Occipital lobe (tissue), 2 donors: Measurements from ENCODE around the gene TIMM10. TPM values are rescaled to one million over a fixed set of nuclear protein-coding genes. Genes with fewer than 3 reads are reported as not detected.

Experiments
- DNase-seq: peaks from one replicate; lab custom pipeline; 2025; lab: John Stamatoyannopoulos, UW
- total RNA-seq: library from RNA; depleted of rRNA; stranded (reverse); fragments of >200 nt; gene quantifications from one replicate; pipeline ENCODE4 v1.2.3, GENCODE V29; 2014

The TIMM10 gene, protein sequence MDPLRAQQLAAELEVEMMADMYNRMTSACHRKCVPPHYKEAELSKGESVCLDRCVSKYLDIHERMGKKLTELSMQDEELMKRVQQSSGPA
- total RNA-seq, result 33.1 TPM

DNA sequence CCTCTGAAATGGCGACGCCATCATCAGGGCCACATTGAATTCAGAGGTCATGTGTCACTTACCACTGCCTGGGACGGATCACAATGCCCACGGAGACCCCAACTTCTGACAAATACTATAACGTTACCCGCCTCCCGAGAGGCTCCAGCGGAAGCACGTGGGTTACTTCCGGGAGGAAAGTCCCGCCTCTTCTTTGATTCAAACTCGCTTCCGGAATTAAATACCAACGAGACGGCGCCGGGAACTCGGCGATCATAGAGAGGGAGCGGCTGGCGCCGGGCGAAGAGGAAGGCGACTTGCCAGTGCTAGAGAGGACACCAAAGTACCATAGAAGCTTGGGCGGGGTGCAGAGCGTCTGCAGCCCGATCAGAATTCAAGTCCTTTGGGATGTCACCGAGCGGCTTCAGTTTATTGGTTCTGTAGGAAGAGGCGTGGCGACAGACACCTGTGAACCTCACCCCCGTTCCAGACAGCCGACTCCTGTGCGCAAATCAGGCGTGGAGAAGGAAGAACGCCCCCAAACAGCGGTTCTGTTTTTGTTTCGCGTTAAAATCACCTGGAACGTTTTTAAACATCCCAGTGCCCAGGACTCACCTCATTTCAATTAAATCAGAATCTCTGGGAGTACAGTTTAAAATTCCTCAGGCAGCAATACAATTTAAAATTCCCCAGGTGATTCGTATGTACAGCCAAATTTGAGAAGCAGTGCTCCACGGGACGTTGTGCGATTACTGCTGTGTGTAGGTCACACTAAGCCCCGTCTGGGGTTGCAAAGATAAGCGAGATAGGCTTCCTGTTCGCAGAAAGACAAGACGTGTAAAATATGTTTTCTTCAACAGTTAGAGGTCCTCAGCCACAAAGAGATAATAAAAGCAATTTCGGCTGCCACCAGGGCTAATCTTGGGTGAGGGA, at the start of gene TIMM10:
TIMM10 (minus strand) TSS at position 159 of the 912 bp plus-strand sequence. CDS start 565 bp downstream, outside the sequence.
- DNase-seq, result peak; percentile 96

DNA sequence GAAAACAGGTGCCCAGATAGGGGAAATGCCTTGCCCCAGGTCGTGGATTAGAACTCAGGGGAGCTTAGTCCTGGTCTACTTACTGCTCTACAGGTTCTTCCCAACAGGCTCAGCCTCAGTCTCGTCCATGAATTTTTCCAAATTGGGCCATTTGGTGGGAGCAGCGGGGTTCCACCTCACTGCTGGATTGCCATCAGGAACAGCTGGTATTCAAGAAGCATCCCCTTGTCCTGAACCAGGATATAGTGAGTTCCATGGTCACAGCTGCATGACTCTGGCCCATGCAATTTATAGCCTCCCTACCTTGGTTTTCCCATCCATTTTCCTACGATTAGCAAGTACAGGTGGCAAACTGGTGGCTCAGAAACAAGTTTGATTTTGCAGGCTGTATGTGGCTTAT, 43.5 kb upstream of the TIMM10 start:
- DNase-seq, result no peak

DNA sequence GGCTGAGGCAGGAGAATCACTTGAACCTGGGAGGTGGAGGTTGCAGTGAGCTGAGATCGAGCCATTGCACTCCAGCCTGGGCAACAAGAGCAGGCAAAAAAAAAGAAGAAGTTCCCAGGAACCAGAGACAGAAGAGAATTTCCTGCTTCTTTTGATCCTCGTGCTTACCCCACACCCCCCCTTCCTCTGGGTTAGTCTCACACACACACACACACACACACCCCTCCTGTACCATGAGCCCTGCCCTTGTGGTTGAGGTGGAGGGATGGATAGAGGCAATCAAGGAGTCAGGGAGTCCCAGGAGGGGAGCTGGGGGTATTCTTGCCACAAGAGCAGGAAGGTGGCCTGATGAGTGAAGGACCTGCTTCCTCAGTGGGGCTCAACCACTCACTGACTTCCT, 41.1 kb upstream of the TIMM10 start:
- DNase-seq, result no peak

DNA sequence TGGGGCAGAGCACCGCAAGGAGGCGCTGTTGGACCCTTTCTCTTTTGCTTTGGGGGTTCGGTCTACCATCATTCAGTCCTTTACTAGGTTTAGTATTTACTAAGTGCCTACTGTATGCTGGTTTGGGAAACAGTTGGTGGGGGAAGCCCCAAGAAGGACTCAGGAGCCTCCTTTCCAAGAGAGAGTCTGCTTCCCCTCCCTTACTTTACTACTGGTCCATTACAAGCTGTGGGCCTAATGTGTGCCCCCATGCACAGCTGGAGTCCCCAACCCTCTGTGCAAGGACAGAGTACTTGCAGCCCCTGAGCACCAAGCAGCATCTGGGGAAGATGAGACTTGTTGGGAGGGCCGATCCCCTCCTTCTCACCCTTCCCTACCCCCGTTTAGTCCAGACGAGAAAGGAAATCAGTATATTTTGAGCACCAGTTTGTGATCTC, 37.8 kb upstream of the TIMM10 start:
- no peak for DNase-seq

DNA sequence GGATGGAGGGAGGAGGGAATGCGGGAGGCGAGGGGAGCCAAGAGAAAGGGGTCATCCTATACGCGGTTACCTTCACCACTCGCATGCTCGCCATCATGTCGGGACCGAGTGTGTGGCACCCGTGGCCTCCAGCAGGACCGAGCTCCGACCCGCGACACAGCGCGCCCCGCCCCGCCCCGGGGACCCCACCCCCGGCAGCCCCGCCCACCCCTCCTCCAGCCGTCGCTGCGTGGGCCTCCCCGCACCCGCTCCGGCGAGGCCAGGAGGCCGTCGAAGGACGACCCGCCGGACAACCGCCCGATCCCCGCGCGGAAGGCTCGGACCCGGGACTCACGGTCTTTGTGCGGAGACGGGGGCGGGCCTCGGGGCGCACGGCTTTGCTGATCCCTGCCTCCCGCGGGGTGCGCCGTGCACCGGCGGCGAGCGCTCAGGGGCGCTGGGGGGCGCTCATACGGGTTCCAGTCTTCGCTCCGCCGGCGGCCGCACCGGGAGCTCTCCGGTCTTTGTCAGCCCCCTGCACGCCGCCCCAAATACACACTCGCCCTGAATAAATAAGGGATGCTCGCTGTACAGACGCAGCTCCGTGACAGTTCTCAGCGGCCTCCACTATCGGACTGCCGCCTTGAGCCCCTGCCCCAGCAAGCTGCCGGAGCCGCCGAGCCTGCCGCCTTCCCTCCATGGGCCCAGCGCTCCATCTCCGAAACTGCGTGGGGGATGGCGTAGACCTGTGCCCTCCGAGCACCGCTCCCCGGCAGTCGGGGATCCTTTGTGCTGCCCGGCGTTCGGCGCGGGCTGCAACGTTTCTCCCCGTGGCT, 37.2 kb upstream of the TIMM10 start, which contains the start of gene UBE2L6:
UBE2L6 (minus strand) TSS at position 158 of the 815 bp plus-strand sequence; CDS start at position 97, 61 bp downstream.
- DNase-seq, result peak; percentile 71

DNA sequence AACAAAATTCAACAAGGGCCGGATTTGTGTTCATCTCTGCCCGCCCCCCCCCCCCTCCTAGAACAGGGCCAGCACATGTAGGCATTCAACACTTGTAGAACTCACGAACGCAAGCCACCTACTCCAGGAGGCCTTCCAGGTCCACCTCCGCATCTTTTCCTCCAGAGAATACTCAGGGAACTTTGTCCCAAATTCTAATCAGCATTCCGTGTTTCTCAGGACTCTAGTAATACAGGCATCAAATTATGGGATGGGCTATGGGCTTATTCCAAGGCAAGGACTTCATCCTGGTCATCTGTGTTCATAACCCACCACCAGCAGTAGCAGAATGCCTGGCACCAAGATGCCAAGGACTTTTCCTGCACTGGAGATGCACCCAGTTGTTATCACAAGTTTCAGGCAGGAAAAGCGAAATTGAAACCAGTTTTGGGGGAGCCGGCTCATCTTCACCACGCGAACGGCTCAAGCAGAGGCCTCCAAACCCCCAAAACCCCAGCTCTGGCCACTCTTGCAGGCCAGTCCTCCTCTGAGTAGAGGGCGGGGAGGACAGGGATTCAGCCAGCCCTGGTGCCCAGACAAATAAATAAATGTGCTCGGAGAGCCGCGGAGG, 36.5 kb upstream of the TIMM10 start:
- DNase-seq, result no peak

DNA sequence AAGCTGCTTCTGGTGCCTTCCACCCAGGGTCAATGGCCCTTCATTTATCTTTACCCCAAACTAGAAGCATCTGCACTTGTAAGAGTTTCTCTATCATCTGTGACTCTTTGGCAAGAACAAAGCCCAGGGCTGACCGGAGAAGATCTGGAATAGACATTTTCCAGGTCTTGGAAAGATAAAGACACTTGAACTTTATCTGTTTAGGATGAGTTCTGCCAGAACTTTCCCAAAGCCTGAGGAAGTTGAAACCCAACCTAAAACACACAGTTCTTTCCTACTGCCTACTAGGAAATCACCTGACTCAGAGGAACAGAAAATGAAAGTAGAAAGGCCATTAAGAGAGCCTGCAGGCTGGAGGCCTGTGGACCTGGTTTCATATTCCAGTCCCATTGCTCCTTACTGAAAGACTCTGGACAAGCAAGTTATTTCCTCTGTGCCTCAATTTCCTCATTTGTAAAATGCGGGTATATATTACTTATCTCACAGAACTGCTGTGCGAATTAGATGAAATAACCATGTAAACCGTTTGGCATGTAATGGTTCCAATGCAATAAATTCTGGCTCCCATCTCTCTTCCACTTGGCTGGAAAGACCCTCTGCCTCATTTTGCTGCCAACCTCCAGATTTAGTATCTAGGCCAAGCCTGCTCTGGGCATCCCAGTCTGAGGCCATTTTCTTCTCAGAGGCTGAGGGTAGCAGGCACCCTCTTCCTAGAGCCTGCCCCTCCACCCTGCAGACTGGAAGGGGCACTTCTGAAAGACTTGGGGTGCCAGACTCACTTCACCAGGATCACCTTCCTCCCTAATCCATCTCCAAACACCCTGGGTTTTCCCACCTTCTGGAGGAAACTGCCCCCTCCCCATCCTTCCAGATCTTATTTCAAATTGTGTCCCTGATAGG, 35.7 kb upstream of the TIMM10 start:
- no peak for DNase-seq

DNA sequence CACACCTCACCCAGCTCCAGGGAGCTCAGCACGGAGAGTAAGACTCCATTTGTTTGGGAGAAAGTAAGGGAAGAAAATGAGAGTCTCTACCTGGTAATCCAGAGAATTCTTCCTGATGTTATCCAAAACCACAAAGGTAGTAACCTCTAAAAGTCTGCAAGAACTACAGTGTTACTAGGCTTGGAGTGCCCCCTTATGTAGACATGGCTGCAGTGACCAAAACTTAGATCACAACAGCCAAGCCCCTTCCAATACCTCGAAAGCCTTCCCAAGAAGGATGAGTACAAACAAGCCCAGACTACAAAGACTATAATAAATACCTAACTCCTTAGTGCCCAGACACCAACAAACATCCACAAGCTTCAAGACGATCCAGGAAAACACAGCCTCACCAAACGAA, 32.0 kb upstream of the TIMM10 start:
- DNase-seq, result no peak

DNA sequence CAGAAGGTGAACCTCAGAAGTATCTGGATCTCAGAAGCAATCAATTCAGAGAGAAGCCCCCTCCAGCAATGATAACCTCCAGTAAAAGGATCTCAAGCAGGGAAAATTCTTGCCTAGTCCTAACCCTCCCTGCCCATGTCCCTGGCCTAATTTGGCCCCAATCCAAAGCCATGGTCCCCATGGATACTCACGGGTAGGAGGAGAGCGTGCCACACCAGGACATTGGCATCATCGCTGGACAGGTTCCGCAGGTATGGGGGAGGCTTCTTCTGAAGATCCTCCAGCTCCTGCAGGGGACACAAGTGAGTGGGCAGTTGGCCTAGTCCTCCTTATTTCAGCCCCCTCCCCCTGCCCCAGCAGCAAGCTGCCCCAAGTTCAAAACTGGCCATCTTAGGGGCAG, 29.6 kb upstream of the TIMM10 start:
- no peak for DNase-seq

DNA sequence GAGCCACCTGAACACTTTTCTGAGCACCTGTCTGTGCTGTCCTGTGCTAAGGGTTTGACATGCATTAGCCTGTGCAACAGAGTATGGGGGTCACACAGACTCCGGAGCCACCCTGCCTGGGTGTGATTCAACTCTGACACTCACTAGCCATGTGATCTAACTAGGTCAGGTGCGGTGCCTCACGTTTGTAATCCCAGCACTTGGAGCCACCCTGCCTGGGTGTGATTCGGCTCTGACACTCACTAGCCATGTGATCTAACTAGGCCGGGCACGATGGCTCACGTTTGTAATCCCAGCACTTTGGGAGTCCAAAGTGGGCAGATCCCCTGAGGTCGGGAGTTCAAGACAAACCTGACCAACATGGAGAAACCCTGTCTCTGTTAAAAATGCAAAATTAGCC, 25.5 kb upstream of the TIMM10 start:
- no peak for DNase-seq

DNA sequence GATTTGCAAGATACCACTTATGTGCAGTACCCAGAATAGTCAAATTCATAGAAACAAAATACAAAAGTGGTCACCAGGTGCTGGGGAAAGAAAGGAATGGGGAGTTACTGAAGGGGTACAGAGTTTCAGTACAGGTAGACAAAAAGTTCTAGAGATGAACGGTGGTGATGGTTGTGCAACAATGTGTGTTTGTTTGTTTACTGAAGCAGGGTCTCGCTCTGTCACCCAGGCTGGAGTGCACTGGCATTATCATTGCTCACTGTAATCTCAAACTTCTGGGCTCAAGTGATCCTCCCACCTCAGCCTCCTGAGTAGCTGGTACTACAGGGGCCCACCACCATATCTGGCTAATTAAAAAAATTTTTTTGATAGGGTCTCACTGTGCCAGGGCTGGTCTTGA, 24.8 kb upstream of the TIMM10 start:
- no peak for DNase-seq

DNA sequence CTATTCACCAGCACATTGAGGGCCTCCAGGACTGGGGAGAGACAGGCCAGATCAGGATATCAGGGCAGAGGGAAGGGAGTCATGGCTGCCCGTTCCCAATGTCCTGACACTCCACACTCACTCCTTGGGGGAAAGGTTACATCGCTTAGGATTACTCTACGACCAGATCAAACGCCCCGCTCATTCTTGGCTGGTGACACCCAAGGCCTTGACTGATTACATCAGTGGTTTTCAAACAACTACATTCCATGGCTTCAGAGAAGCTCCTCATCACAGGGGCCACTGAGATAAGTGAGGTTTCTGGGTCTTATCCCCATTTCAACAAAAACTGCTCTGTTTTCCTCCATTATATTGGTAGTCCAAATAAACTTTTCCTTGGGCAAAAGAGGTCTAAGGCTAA, 21.9 kb upstream of the TIMM10 start:
- DNase-seq, result no peak

DNA sequence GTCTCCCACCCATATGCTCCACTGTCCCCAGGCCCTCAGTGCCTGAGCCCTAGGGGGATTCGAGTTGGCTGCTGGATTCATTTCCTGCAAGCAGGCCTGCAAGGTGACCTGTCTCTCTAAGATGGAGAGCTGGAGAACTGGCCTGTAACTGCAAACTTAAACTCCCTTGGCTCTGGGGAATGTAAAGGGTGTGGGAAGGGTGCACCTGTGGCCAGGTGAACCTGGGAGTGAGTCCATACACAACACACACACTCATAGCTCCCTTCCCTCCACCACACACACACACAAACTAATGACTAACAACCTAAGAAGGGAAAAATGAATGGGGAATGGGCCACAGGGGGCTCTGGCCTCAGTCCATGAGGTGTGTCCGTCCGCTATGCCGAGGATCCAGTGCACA, 21.4 kb upstream of the TIMM10 start:
- no peak for DNase-seq

DNA sequence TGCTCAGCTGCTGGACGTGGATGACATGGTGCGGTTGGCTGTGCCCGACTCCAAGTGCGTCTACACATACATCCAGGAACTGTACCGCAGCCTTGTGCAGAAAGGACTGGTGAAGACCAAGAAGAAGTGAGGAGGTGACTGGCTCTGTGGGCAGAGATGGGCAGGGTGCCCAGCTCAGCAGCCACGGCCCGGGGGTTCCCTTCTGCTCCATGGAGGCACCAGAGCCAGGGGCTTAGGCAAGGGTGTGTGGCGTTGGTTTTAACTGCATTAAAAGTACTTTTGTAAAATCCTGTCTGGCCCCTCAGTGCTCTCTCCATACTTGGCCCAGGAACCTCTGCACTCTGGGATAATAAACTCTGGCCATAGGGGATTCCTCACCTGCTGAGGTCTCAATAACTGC, 19.4 kb upstream of the TIMM10 start:
- no peak for DNase-seq

DNA sequence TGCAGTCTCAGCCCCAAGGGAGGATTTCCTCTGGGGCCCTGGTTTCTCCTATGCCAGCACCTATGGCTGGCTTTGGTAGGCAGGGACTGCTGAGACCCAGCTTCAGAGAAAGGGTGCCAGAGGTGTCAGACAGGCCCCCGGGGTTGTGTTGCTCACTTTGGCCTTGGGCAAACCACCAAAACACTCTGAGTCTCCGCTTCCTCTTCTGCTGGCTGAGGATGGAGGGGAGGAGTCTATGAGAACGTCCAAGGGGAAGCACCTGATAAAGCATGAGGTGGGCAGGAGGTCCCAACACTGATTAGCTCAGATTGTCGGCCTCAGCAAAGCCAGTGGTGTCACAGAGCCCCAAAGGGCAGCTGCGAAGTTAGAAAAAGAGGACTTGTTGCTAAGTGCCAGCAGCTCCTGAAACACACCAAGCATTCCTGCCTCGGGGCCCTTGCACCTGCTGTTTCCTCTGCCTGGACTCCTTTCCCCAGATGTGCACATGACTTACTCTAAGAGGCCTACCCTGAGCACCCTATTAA, 17.4 kb upstream of the TIMM10 start:
- DNase-seq, result no peak

DNA sequence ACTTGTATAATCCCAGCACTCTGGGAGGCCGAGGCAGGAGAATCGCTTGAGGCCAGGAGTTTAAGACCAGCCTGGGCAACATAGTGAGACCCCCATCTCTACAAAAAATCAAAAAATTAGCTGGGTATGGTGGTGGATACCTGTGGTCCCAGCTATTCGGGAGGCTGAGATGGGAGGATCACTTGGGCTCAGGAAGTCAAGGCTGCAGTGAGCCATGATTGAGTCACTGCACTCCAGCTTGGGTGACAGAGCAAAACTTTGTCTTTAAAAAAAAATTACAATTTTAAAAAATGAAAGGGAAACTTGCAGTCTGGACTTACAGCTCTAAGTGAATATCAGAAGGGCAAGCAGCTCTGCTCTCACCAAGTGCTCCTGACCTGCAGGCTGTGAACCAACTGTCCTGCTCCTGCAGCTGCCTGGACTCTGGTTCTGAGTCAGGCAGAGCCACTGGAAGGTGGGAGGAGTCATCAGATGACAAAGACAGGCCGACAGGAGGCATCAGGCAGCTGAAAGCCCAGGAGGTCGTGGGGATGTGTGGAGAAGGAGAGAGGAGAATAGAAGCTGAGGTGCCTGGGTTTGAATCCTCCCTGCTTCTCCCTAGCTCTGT, 16.4 kb upstream of the TIMM10 start:
- DNase-seq, result no peak

DNA sequence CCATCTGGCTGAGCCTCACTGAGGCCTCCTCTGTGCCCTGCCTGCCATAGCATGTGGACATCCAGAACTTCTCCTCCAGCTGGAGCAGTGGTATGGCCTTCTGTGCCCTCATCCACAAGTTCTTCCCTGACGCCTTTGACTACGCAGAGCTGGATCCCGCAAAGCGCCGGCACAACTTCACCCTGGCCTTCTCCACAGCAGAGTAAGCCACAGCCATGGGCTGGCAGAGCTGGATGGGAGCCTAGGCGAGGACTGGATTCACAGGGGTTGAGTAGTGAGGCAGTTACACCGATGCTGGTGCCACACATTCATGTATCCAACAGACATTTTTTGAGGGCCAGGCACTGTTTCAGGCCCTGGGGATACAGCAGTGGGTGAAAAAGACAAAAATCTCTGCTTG, 15.9 kb upstream of the TIMM10 start:
- DNase-seq, result no peak

DNA sequence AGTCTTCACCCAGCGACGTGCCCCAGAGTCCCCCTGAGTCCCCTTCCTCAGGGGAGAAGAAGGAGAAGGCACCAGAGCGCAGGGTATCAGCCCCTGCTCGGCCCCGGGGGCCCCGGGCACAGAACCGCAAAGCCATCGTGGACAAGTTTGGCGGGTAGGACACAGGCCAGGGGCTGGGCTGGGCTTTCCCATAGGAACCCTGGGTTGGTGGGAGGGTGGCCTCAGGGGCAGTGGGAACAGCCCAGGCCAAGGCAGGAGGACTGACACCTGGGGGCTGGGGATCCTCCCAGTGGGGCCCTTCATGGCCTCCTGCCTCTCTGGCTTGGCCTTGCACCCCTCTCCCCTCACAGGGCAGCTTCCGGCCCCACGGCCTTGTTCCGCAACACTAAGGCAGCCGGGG, 15.3 kb upstream of the TIMM10 start:
- no peak for DNase-seq

DNA sequence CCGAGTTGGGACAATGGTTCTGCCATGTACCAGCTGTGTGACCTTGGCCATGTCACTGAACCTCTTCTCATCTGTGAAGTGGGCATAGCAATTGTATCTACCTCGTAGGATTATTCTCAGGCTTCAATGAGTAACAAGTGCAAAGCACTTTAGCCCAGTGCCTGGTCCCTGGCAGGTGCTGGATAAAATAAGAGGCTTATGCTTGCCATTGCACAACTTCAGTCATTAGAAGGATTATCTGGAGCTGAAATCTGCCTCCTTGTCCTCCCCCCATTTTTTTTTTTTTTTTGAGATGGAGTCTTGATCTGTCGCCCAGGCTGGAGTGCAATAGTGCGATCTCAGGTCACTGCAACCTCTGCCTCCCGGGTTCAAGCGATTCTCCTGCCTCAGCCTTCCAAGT, 14.0 kb upstream of the TIMM10 start:
- no peak for DNase-seq

DNA sequence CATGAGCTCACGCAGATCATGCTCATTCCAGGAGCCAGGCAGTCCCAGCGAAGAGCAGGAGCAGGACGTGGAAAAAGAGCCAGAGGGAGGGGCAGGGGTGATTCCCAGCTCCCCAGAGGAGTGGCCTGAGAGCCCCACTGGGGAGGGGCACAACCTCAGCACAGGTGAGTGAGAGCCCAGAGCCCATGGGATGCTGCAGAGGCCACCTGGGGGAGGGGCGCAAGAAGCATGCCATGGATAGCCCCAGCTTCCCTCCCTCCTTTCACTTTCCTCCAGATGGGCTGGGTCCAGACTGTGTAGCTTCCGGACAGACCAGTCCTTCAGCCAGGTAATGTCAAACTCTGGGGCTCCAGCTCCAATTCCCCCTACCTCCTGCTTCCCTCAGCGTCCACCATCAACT, 13.0 kb upstream of the TIMM10 start:
- DNase-seq, result no peak
